Measurements from ENCODE around the gene GLIS2. TPM values are rescaled to one million over a fixed set of nuclear protein-coding genes. Genes with fewer than 3 reads are reported as not detected.

GLIS2 gene
- total RNA-seq, 1 experiment from 2014 or later: 18.2 TPM

Other genes with a start within 250 kb of the GLIS2 start
- gene ADCY9, start 199.6 kb upstream of the GLIS2 start, total RNA-seq (2021; ENCODE audit: unreplicated experiment): 9.8 TPM
- gene SRL, start 74.0 kb upstream of the GLIS2 start, total RNA-seq (2021; ENCODE audit: unreplicated experiment): not detected
- gene TFAP4, start 43.0 kb upstream of the GLIS2 start, total RNA-seq (2021; ENCODE audit: unreplicated experiment): 37.1 TPM
- 102 TPM for gene PAM16, start 35.3 kb downstream of the GLIS2 start, total RNA-seq (2021; ENCODE audit: unreplicated experiment)
- gene VASN, start 55.8 kb downstream of the GLIS2 start, total RNA-seq (2021; ENCODE audit: unreplicated experiment): 6.3 TPM
- gene CORO7, start 100.5 kb downstream of the GLIS2 start, total RNA-seq (2021; ENCODE audit: unreplicated experiment): 21.3 TPM
- 93.3 TPM for gene DNAJA3, start 109.8 kb downstream of the GLIS2 start, total RNA-seq (2021; ENCODE audit: unreplicated experiment)
- 76.7 TPM for gene NMRAL1, start 158.6 kb downstream of the GLIS2 start, total RNA-seq (2021; ENCODE audit: unreplicated experiment)
- 55.1 TPM for gene HMOX2, start 160.3 kb downstream of the GLIS2 start, total RNA-seq (2021; ENCODE audit: unreplicated experiment)
- 7.2 TPM for gene CDIP1, start 222.7 kb downstream of the GLIS2 start, total RNA-seq (2021; ENCODE audit: unreplicated experiment)
- 0.10 TPM for gene C16orf96, start 240.3 kb downstream of the GLIS2 start, total RNA-seq (2021; ENCODE audit: unreplicated experiment)